A549 (cell line): ENCODE data around the gene ITGB1BP2.

Experiments used
- CEBPB ChIP-seq, 2 experiments: fragments of >200 bp in 1 of 2; sonication (Bioruptor Twin) in 1 of 2; formaldehyde crosslinking in 1 of 2; IDR thresholded peaks; 2 replicates each; pipeline ENCODE4 v1.6.1; 2012 to 2016
- CHD2 ChIP-seq: fragments of 150-350 bp; IDR thresholded peaks from 2 replicates; pipeline ENCODE4 v1.6.1; 2014; ENCODE audit warnings: low read length; ENCODE audit not compliant: partially characterized antibody
- CTCF ChIP-seq: fragments of >200 bp; sonication (Bioruptor Twin); formaldehyde crosslinking; IDR thresholded peaks from 3 replicates; pipeline ENCODE4 v1.5.1; 2016
- FOXS1 ChIP-seq: fragments of 250-450 bp; sonication (Bioruptor Pico); IDR thresholded peaks from 2 replicates; pipeline ENCODE4 v1.5.0; 2020; ENCODE audit warnings: mild to moderate bottlenecking, moderate library complexity

- TF ChIP-seq CEBPB (IDR thresholded peaks at IDR 0.05) (no peak), FOXS1 (no peak), CHD2 (no peak), CTCF (no peak)
These were observed 3.4 kb upstream of the ITGB1BP2 start for GRCh38 chrX:71298119-71298518.
